Astrocyte (in vitro differentiated cells and primary cell): ENCODE measurements around the gene IL2RA. TPM values are rescaled to one million over a fixed set of nuclear protein-coding genes. Genes with fewer than 3 reads are reported as not detected.

Experiments
- DNase-seq: peaks from one replicate; pipeline ENCODE4 v3.0.0-alpha.2; 2010; ENCODE audit warnings: low read depth
- FAIRE-seq: peaks from 2 replicates; lab custom pipeline; 2011; peaks lifted over from hg19 to GRCh38; lab: Jason Lieb, UNC
- H2AFZ ChIP-seq: 2 replicates; pipeline ENCODE4 v1.6.0; 2012; ENCODE audit warnings: low read depth, low read length, inconsistent platforms
- H3K27ac ChIP-seq: 2 replicates; pipeline ENCODE4 v1.5.1; 2011; ENCODE audit warnings: low read depth, low read length, inconsistent platforms
- H3K27me3 ChIP-seq: 2 replicates; pipeline ENCODE4 v1.6.0; 2011; ENCODE audit warnings: low read length, inconsistent platforms; ENCODE audit not compliant: insufficient read depth
- H3K36me3 ChIP-seq: 2 replicates; pipeline ENCODE4 v1.5.1; 2011; ENCODE audit warnings: low read length, inconsistent platforms; ENCODE audit not compliant: insufficient read depth
- H3K4me1 ChIP-seq: 2 replicates; pipeline ENCODE4 v1.5.1; 2011; ENCODE audit warnings: low read length, inconsistent platforms; ENCODE audit not compliant: insufficient read depth
- H3K4me2 ChIP-seq: 2 replicates; pipeline ENCODE4 v1.6.0; 2012; ENCODE audit warnings: low read length, inconsistent platforms
- H3K4me3 ChIP-seq: 2 replicates; pipeline ENCODE4 v1.5.1; 2011; ENCODE audit warnings: low read depth, mild to moderate bottlenecking, low read length, inconsistent platforms; ENCODE audit not compliant: insufficient read depth
- H3K79me2 ChIP-seq: 2 replicates; pipeline ENCODE4 v1.6.0; 2012; ENCODE audit warnings: mild to moderate bottlenecking, low read length, inconsistent platforms; ENCODE audit not compliant: insufficient read depth
- H3K9ac ChIP-seq: 2 replicates; pipeline ENCODE4 v1.6.0; 2012; ENCODE audit warnings: mild to moderate bottlenecking, low read length, inconsistent platforms
- H3K9me3 ChIP-seq: 2 replicates; pipeline ENCODE4 v1.5.1; 2012; ENCODE audit warnings: low read depth, mild to moderate bottlenecking, low read length, inconsistent platforms; ENCODE audit not compliant: insufficient read depth
- H4K20me1 ChIP-seq: 2 replicates; pipeline ENCODE4 v1.6.0; 2012; ENCODE audit warnings: low read length, inconsistent platforms; ENCODE audit not compliant: insufficient read depth
- H3K27ac Mint-ChIP-seq: one replicate; pipeline ENCODE4 v1.8.0; 2021; ENCODE audit warnings: mild to moderate bottlenecking, mixed read lengths; ENCODE audit not compliant: unreplicated experiment
- H3K27me3 Mint-ChIP-seq: one replicate; pipeline ENCODE4 v1.8.0; 2021; ENCODE audit warnings: low read depth, mixed read lengths; ENCODE audit not compliant: unreplicated experiment
- H3K36me3 Mint-ChIP-seq: one replicate; pipeline ENCODE4 v1.8.0; 2021; ENCODE audit warnings: low read depth, mixed read lengths; ENCODE audit not compliant: unreplicated experiment
- H3K4me1 Mint-ChIP-seq: one replicate; pipeline ENCODE4 v1.8.0; 2021; ENCODE audit warnings: low read depth, mixed read lengths; ENCODE audit not compliant: unreplicated experiment
- H3K4me3 Mint-ChIP-seq: one replicate; pipeline ENCODE4 v1.8.0; 2021; ENCODE audit warnings: mild to moderate bottlenecking, moderate library complexity, mixed read lengths; ENCODE audit not compliant: unreplicated experiment
- H3K9me3 Mint-ChIP-seq: one replicate; pipeline ENCODE4 v1.8.0; 2021; ENCODE audit warnings: mild to moderate bottlenecking, mixed read lengths; ENCODE audit not compliant: unreplicated experiment
- EZH2 ChIP-seq: IDR thresholded peaks from 2 replicates; pipeline ENCODE4 v1.6.1; 2012; ENCODE audit warnings: mild to moderate bottlenecking, low read length, inconsistent platforms; ENCODE audit not compliant: insufficient read depth
- total RNA-seq: library from RNA; stranded (reverse); gene quantifications from 2 replicates; pipeline ENCODE4 v1.2.1, GENCODE V29; 2021
- TF ChIP-seq, protein P1 (sequence below): IDR thresholded peaks from 2 replicates; pipeline ENCODE4 v1.5.1; 2011; ENCODE audit warnings: low read depth, mild to moderate bottlenecking, inconsistent platforms, low read length, moderate library complexity; ENCODE audit not compliant: insufficient read depth

Gene IL2RA
- total RNA-seq, 1 donor from 2014 or later, result not detected

DNA sequence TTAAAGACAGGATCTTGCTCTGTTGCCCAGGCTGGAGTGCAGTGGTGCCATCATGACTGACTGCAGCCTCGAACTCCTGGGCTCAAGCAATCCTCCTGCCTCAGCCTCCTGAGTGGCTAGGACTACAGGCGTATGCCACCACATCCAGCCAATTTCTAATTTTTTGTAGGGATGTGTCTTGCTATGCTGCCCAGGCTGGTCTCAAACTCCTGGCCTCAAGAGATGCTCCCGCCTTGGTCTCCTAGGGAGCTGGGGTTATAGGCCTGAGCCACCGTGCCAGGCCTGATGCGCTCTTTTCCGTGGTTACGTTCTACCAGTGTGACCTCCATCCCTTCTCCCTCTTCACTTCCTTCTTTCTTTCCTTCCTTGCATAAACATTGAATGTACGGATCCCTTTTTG, 50.6 kb downstream of the IL2RA start:
- no peaks in the 10 kb centered on the region for H3K4me1 ChIP-seq
- H4K20me1 ChIP-seq, result no peaks in the 10 kb centered on the region
- H2AFZ ChIP-seq, result no peak overlapping the region
- no peak overlapping the region for H3K4me2 ChIP-seq
- H3K4me3 ChIP-seq, result no peak overlapping the region
- H3K27ac ChIP-seq, result no peak overlapping the region
- H3K9me3 ChIP-seq, result peaks cover 8% of the 10 kb centered on the region
- no peak for TF ChIP-seq EZH2
- TF ChIP-seq, protein P1, sequence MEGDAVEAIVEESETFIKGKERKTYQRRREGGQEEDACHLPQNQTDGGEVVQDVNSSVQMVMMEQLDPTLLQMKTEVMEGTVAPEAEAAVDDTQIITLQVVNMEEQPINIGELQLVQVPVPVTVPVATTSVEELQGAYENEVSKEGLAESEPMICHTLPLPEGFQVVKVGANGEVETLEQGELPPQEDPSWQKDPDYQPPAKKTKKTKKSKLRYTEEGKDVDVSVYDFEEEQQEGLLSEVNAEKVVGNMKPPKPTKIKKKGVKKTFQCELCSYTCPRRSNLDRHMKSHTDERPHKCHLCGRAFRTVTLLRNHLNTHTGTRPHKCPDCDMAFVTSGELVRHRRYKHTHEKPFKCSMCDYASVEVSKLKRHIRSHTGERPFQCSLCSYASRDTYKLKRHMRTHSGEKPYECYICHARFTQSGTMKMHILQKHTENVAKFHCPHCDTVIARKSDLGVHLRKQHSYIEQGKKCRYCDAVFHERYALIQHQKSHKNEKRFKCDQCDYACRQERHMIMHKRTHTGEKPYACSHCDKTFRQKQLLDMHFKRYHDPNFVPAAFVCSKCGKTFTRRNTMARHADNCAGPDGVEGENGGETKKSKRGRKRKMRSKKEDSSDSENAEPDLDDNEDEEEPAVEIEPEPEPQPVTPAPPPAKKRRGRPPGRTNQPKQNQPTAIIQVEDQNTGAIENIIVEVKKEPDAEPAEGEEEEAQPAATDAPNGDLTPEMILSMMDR, result no peak
- H3K36me3 ChIP-seq, result no peaks in the 10 kb centered on the region
- Mint-ChIP-seq H3K4me1 (peaks cover 3% of the 10 kb centered on the region), H3K36me3 (no peaks in the 10 kb centered on the region), H3K4me3 (no peak overlapping the region), H3K27me3 (peaks cover 4% of the 10 kb centered on the region), H3K9me3 (peaks cover 12% of the 10 kb centered on the region), H3K27ac (no peak overlapping the region)
- no peak for FAIRE-seq
- H3K27me3 ChIP-seq, result no peaks in the 10 kb centered on the region
- no peak overlapping the region for H3K9ac ChIP-seq
- H3K79me2 ChIP-seq, result no peaks in the 10 kb centered on the region
- DNase-seq, result no peak

GRCh38 chr10:6010569-6010968, 51.6 kb downstream of the IL2RA start:
- Mint-ChIP-seq H3K36me3 (no peaks in the 10 kb centered on the region), H3K27me3 (peaks cover 4% of the 10 kb centered on the region), H3K27ac (no peak overlapping the region), H3K9me3 (peaks cover 12% of the 10 kb centered on the region), H3K4me3 (no peak overlapping the region), H3K4me1 (peaks cover 3% of the 10 kb centered on the region)
- H3K4me1 ChIP-seq, result no peaks in the 10 kb centered on the region
- no peak overlapping the region for H3K4me3 ChIP-seq
- H3K9me3 ChIP-seq, result peaks cover 8% of the 10 kb centered on the region
- no peaks in the 10 kb centered on the region for H4K20me1 ChIP-seq
- TF ChIP-seq EZH2, result no peak
- FAIRE-seq (no peak), DNase-seq (no peak)
- no peaks in the 10 kb centered on the region for H3K36me3 ChIP-seq
- H2AFZ ChIP-seq, result no peak overlapping the region
- no peak overlapping the region for H3K4me2 ChIP-seq
- H3K79me2 ChIP-seq, result no peaks in the 10 kb centered on the region
- H3K9ac ChIP-seq, result no peak overlapping the region
- no peak overlapping the region for H3K27ac ChIP-seq
- no peaks in the 10 kb centered on the region for H3K27me3 ChIP-seq

- Histone ChIP-seq H3K36me3 (no peaks in the 10 kb centered on the region), H3K9ac (no peak overlapping the region), H3K27me3 (no peaks in the 10 kb centered on the region), H2AFZ (no peak overlapping the region), H3K9me3 (peaks cover 8% of the 10 kb centered on the region), H3K79me2 (no peaks in the 10 kb centered on the region), H3K4me3 (no peak overlapping the region), H3K4me2 (no peak overlapping the region), H4K20me1 (no peaks in the 10 kb centered on the region), H3K4me1 (no peaks in the 10 kb centered on the region), H3K27ac (no peak overlapping the region)
- Mint-ChIP-seq H3K9me3 (peaks cover 12% of the 10 kb centered on the region), H3K4me3 (no peak overlapping the region), H3K27me3 (peaks cover 8% of the 10 kb centered on the region), H3K36me3 (no peaks in the 10 kb centered on the region), H3K4me1 (peaks cover 3% of the 10 kb centered on the region), H3K27ac (no peak overlapping the region)
- no peak for FAIRE-seq
- TF ChIP-seq, protein P1, result no peak
- TF ChIP-seq EZH2, result no peak
- peak; percentile 61 for DNase-seq
Observed at GRCh38 chr10:6009961-6010360, 52.2 kb downstream of the IL2RA start.
